CD4-positive, alpha-beta T cell treated with Interleukin-10 for 1 hour (primary cell): ENCODE data around the gene KLK3.
A peak's percentile ranks its signal among the peaks of the same experiment; 100 is the strongest.

Experiments
- DNase-seq: peaks from one replicate; pipeline ENCODE4 v3.0.0-alpha.2; 2020

Gene KLK3

DNA sequence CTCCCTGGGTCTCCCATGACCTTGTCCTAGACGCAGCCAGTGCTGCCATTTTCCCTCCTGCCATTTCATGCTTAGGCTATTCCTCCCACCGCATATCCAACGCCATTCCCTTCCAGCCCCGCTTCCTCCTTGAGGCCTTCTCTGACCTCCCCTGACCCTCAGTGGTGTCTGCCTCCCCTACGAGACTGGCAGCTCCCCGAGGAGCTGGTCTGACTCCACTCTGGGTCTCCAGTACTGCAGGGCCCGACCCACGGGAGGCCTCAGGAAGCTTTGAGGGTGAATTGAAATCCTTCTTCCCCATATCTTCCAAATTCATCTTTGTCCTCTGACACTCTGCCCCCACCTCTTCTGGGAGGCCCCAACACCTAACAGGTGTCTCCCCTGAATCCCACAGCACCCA lies 22.0 kb upstream of the KLK3 start:
- DNase-seq: no peak

DNA sequence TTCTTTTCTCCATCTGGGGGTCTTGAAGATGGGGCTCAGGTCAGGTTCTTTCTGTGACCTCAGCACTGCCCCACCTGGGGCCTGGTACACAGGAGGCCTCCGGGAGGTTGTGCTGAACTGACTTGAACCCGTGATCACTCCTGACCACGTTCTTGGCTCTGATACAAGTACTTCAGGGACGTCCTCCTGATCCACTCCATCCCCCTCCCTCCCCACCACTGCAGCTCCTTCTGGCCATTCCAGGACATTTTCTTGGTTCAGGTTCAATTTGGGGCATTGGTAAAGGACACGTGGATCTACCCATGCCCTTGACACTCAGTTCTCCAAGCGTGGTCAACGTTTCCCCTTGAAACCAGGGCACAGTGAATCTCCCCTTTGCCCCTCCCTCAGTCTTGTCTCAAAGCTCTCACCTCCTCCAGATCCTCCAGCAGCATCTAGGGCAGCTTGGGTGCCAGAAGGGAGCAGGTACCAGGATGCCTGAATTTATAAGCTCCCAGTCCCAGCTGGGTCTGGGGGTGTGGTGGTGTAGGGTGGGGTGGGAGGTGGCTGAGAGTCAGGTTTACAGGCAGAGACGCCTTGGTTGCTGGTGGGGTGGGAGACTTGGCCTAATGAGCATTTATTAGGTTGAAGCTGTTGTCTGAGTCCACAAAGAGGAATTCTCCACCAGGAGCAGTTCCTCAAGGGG lies 21.5 kb upstream of the KLK3 start, which contains the start of gene KLK15:
Gene KLK15 (minus strand): TSS at position 458 of the 685 bp plus-strand sequence. CDS start 2,082 bp downstream, outside the sequence.
- no peak for DNase-seq

DNA sequence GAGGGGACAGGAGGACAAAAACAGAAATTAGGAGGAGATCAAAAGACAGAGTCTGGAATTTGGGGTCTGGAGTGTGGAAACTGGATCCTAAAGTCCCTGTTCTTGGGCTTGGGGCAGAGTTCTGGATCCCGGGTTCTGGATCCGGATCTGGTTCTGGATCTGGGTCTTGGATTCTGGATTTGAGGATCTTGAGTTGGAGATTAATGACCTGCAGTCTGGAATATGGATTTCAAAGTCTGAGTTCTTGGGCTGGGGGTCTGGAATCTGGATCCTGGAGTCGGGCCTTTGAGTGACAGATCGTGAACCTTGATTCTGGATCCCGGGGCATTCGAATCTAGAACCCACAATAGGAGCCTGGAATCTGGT lies 20.9 kb upstream of the KLK3 start:
- no peak for DNase-seq

DNA sequence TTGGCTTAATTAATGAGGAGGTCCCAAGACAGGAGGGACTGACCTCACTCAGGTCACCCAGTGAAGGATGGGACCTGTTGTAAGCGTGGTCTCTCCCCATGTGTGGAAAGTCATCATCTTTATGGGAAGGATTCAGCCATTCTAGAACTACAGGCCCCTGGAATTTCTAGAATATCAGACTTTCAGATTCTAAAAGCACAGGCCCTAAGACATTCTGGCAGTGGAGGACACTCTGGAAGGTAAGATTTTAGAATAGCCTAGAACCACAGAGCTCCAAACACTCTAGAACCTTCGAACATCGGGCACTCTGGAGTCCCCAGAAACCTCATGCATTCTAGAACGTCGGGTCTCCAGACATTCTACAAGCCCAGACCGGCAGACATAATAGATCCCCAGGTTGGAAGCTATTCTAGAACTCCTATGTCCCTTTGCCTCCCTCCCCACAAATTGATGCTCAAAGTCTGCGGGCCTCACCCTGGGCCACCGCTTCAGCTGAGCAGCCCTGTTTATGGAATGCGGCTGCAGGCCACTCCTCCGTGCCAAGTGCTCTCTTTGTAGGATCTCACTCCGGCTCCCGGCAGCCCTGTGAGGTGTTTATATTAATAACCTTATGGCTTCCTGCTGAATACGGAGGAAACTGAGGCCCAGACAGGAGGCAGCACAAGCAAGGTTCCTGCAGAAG lies 19.5 kb upstream of the KLK3 start:
- DNase-seq: no peak

DNA sequence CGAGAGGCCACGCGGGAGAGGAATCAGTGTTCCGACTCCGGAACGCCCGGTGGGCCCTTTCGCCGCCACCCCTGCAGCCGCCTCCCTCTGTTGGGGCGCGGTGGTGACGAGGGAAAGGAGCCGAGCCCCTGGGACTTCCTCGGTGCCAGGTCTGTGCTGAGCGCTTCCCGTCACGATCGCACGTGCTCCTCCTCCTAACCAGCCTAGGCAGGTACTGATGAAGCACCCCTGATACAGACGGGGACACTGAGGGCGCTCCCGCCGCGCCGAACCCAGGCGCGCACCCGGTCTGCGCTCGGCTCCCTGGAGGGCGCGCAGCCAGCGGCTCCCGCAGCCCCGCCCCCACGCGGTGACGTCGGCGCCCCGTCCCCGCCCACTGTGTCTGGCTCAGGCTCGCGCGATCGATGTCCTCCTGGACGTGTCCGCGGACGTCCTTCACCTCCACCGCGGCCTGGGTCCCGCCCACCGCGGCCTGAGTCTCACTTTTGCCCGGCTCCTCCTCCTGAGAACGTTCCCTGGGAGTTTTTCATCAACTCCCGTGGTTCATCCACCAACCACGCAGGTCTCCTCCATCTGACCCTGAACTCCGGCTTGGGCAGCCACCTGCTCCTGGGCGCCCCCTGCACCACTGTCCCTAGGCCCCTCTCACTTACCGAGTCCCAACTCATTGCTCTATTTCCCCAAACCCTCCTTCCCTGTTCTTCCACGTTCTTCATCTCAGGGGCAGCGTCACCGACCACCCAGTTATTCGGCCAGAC lies 18.8 kb upstream of the KLK3 start:
- DNase-seq: peak; percentile 68

DNA sequence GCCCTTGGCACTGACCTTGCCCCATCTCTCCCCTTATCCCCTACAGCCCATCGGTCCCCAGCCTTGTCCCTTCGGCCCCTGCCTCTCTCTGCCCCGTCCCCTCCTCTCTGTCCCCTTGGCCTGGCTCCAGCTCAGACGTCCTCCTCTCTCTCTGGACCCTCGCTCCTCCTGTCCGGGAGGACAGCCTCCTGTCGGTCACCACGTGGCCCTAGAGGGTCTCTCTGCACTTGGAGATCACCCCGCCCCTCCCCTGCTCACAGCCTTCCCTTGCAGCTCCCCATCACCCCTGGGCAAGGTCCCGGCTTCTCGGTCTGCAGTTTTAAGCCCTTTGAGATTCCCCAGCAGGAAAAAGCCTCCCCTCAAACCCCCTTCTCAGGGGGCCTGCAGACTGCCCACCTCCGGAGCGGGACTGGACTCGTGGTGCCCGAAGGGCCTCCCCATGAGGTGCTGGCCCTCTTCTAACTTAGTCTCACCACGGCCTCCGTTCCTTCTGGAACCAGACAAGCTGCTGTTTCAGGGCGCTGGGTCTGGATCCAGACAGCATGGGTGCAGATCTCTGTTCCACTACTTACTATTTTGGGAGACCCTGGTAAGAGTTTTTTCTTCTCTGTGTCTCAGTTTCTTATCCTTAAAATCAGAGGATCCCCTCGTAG lies 18.0 kb upstream of the KLK3 start:
- DNase-seq: no peak

DNA sequence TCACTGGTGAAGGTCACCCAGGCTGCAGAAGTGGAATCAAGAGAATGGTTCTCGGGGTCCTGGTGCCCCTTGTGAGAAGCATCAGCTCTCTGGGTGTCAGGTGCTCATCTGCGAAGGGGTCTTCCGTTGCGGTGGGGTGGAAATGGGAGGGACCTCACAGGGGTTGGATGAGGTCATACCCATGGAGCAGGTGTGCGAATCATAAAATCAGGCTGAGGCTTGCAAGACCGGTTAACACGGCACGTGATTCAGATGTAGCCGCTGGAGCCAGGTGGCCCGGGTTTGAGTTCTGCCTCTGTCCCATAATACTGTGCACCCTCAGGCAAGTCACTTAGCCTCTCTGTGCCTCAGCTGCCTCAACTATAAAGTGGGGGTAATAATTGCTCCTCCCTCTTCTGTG lies 17.4 kb upstream of the KLK3 start:
- DNase-seq: no peak

DNA sequence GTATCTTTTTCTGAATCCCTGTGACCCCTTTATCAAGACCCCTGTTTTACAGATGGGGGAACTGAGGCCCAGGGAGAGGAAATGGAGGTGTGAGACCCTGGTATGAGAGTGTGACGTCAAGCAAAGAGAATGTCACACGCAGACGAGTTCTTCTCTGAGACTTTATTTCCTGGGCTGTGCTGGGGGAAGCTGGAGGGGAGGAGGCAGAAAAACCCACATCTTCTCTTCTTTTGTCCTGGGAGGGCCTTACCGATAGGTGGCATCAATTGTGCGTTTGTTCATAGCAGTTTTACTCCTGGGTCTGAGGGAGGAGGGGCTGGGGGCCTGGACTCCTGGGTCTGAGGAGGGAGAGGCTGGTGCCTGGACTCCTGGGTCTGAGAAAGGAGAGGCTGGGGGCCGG lies 16.5 kb upstream of the KLK3 start:
- DNase-seq: no peak

DNA sequence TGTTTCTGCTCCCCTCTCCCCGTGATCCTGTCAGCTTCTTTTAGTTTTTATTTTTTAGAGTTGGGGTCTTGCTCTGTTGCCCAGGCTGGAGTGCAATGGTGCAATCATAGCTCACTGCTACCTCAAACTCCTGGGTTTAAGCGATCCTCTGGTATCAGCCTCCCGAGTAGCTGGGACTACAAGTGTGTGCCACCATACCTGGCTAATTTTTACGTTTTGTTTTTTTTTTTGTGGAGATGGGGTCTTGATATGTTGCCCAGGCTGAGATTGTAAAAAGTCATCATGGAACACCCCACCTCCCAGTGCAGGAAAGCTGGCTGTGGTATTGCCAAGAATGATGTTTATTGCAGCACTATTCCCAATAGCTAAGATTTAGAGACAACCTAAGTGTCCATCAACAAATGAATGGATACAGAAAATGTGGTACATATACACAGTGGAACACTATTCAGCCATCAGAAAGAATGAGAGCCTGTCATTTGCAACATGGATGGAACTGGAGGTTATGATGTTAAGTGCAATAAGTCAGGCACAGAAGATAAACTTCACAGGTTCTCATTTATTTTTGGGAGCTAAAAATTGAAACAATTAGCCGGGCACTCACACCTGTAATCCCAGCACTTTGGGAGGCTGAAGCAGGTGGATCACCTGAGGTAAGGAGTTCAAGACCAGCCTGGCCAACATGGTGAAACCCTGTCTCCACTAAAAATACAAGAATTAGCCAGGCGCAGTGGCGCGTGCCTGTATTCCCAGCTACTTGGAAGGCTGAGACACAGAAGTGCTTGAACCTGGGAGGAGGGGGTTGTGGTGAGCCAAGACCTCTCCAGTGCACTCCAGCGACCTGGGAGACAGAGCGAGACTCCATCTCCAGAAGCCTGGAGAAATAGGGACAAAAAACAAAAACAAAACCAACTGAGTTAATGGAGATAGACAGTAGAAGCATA lies 14.7 kb upstream of the KLK3 start:
- no peak for DNase-seq

DNA sequence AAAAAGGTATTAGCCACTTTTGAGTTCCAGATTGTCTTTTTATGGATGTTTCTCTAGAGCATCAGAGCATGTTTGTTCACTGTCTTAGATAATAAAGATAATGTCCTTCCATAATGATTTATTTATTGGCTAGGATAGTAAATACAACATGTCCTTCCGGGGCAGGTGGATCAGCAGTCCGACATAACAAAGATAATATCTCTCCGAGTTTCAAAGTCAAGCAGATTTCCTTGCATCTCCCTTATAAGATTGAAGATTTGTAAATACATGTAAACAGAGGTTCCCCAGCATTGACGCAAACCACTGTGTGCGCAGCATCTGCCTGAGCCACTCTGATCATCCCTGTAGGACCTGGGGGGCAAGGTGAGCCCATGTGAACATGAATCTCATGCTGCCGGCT lies 12.6 kb upstream of the KLK3 start:
- no peak for DNase-seq

DNA sequence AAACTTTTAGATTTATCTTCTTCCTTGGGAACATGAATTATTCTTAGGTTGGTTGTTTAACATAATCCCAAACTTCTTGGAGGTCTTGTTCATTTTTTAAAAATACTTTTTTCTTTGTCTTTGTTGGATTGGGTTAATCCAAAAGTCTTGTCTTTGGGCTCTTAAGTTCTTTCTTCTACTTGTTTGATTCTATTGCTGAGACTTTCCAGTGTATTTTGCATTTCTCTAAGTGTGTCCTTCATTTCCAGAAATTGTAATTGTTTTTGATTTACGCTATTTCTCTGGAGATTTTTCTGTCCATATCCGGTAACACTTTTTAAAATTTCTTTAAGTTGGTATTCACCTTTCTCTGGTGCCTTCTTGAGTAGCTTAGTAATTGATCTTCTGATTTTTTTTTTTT lies 11.5 kb upstream of the KLK3 start:
- DNase-seq: no peak

DNA sequence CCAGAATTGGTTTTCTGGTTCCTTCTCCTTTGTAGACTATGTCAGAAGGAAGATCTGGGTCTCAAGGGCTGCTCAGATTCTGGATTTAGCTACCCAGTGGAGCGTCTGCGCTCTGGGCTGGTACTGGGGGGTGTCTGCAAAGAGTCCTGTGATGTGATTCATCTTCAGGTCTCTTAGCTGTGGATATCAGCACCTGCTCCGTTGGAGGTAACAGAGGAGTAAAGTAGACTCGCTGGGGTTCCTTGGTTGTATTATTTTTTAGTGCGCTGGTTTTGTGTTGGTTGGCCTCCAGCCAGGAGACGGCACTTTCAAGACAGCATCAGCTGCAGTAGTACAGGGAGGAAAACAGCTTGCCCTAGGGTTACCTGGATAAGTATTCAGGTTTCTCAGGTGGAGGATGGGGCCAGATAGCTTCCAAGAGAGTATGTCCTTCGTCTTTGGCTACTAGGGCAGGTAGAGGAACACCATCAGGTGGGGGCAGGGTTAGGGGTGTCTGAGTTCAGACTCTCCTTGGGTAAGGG lies 11.0 kb upstream of the KLK3 start:
- no peak for DNase-seq

DNA sequence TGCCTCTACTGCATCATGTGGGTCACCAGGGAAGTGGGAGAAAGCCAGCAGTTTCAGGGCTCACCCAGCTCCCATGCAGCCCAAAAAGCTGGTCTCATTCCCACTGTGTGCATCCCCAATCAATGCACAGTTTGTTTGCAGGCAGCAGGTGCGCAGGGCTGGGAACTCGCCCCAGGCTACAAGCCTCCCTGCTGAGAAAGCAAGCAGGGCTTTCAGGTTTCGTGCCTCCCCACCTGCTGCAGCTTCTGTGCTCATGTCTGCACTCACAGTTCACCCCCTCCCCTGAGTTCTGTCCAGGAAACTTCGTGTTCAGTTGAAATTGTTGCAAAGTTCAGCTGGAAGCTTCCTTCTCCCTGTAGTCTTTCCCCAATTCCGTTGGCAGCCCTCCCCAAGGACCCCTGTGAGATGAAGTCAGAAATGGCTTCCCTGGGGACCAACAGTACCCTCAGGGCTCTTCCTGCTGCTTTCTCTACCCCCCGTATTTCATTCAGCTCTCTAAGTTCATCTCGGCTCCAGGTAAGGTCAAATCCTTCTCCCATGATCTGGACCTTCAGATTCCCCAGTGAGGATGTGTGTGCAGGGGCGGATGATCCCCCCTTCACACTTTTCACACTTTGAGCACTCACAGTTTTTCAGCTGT lies 10.3 kb upstream of the KLK3 start:
- DNase-seq: no peak

DNA sequence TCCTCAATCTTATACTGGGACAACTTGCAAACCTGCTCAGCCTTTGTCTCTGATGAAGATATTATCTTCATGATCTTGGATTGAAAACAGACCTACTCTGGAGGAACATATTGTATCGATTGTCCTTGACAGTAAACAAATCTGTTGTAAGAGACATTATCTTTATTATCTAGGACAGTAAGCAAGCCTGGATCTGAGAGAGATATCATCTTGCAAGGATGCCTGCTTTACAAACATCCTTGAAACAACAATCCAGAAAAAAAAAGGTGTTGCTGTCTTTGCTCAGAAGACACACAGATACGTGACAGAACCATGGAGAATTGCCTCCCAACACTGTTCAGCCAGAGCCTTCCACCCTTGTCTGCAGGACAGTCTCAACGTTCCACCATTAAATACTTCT lies 4.0 kb upstream of the KLK3 start:
- DNase-seq: no peak

DNA sequence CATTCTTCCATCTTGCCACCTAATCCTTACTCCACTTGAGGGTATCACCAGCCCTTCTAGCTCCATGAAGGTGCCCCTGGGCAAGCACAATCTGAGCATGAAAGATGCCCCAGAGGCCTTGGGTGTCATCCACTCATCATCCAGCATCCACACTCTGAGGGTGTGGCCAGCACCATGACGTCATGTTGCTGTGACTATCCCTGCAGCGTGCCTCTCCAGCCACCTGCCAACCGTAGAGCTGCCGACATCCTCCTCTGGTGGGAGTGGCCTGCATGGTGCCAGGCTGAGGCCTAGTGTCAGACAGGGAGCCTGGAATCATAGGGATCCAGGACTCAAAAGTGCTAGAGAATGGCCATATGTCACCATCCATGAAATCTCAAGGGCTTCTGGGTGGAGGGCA lies 3.1 kb upstream of the KLK3 start:
- no peak for DNase-seq

DNA sequence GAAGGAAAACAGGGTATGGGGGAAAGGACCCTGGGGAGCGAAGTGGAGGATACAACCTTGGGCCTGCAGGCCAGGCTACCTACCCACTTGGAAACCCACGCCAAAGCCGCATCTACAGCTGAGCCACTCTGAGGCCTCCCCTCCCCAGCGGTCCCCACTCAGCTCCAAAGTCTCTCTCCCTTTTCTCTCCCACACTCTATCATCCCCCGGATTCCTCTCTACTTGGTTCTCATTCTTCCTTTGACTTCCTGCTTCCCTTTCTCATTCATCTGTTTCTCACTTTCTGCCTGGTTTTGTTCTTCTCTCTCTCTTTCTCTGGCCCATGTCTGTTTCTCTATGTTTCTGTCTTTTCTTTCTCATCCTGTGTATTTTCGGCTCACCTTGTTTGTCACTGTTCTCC lies 2.7 kb downstream of the KLK3 start:
- DNase-seq: no peak

DNA sequence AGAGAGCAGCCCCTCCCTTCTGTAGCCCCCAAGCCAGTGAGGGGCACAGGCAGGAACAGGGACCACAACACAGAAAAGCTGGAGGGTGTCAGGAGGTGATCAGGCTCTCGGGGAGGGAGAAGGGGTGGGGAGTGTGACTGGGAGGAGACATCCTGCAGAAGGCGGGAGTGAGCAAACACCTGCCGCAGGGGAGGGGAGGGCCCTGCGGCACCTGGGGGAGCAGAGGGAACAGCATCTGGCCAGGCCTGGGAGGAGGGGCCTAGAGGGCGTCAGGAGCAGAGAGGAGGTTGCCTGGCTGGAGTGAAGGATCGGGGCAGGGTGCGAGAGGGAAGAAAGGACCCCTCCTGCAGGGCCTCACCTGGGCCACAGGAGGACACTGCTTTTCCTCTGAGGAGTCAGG lies 4.2 kb downstream of the KLK3 start:
- no peak for DNase-seq

DNA sequence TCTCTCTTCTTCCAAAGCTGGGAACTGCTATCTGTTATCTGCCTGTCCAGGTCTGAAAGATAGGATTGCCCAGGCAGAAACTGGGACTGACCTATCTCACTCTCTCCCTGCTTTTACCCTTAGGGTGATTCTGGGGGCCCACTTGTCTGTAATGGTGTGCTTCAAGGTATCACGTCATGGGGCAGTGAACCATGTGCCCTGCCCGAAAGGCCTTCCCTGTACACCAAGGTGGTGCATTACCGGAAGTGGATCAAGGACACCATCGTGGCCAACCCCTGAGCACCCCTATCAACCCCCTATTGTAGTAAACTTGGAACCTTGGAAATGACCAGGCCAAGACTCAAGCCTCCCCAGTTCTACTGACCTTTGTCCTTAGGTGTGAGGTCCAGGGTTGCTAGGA lies 5.1 kb downstream of the KLK3 start:
- DNase-seq: no peak

DNA sequence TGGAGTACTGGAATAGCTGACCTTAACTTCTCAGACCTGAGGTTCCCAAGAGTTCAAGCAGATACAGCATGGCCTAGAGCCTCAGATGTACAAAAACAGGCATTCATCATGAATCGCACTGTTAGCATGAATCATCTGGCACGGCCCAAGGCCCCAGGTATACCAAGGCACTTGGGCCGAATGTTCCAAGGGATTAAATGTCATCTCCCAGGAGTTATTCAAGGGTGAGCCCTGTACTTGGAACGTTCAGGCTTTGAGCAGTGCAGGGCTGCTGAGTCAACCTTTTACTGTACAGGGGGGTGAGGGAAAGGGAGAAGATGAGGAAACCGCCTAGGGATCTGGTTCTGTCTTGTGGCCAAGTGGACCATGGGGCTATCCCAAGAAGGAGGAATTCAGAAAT lies 6.3 kb downstream of the KLK3 start:
- DNase-seq: no peak

DNA sequence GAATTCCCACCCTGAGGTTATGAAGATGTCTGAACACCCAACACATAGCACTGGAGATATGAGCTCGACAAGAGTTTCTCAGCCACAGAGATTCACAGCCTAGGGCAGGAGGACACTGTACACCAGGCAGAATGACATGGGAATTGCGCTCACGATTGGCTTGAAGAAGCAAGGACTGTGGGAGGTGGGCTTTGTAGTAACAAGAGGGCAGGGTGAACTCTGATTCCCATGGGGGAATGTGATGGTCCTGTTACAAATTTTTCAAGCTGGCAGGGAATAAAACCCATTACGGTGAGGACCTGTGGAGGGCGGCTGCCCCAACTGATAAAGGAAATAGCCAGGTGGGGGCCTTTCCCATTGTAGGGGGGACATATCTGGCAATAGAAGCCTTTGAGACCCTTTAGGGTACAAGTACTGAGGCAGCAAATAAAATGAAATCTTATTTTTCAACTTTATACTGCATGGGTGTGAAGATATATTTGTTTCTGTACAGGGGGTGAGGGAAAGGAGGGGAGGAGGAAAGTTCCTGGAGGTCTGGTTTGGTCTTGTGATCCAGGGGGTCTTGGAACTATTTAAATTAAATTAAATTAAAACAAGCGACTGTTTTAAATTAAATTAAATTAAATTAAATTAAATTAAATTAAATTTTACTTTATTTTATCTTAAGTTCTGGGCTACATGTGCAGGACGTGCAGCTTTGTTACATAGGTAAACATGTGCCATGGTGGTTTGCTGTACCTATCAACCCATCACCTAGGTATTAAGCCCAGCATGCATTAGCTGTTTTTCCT lies 7.0 kb downstream of the KLK3 start:
- DNase-seq: no peak

DNA sequence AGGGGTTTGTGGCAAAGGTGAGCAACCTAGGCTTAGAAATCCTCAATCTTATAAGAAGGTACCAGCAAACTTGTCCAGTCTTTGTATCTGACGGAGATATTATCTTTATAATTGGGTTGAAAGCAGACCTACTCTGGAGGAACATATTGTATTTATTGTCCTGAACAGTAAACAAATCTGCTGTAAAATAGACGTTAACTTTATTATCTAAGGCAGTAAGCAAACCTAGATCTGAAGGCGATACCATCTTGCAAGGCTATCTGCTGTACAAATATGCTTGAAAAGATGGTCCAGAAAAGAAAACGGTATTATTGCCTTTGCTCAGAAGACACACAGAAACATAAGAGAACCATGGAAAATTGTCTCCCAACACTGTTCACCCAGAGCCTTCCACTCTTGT lies 14.8 kb downstream of the KLK3 start:
- DNase-seq: no peak
